ENCODE results near the gene SLC4A1. TPM values are rescaled to one million over a fixed set of nuclear protein-coding genes. Genes with fewer than 3 reads are reported as not detected.

SLC4A1 gene
- total RNA-seq, 1 experiment from 2014 or later = not detected

GRCh38 chr17:44247876-44248736, 19.8 kb downstream of the SLC4A1 start:
- Mint-ChIP-seq H3K9me3 (no peaks in the 10 kb centered on the region), H3K27ac (no peak overlapping the region), H3K36me3 (no peaks in the 10 kb centered on the region), H3K4me3 (no peak overlapping the region), H3K27me3 (ENCODE audit: low read depth) (no peaks in the 10 kb centered on the region), H3K4me1 (peaks cover 18% of the 10 kb centered on the region)
- ATAC-seq = no peak
- no peak for DNase-seq (ENCODE audit: low spot score)
- TF ChIP-seq FOXP4 (CRISPR knock-in tag; IDR thresholded peaks at IDR 0.05) = no peak
- TF ChIP-seq ATF1 (CRISPR knock-in tag; IDR thresholded peaks at IDR 0.05) = no peak
- no peak for TF ChIP-seq ZNF396 (CRISPR knock-in tag; IDR thresholded peaks at IDR 0.05; ENCODE audit: borderline replicate concordance)
- CTCF ChIA-PET = interaction anchor here (0.6 to 1.8 kb wide), 5 partner anchors 26 to 113 kb away, joined by 3 to 5 read pairs (median 3); partner anchors contain the start of gene GRN
- POLR2A ChIA-PET = interaction anchor here (0.9 kb wide), 1 partner anchor 27 kb away, joined by 3 read pairs; no protein-coding TSS in a partner anchor

- TF ChIP-seq SOX15 (CRISPR knock-in tag; IDR thresholded peaks at IDR 0.05) (no peak), ESRRA (CRISPR knock-in tag; IDR thresholded peaks at IDR 0.05; ENCODE audit: borderline replicate concordance) (no peak), SMAD3 (CRISPR knock-in tag; IDR thresholded peaks at IDR 0.05; ENCODE audit: borderline replicate concordance) (no peak), MYBL2 (CRISPR knock-in tag; IDR thresholded peaks at IDR 0.05) (no peak), ZMAT4 (CRISPR knock-in tag; IDR thresholded peaks at IDR 0.05) (no peak), ATF2 (CRISPR knock-in tag; IDR thresholded peaks at IDR 0.05; ENCODE audit: borderline replicate concordance, low read depth) (no peak), ELF4 (CRISPR knock-in tag; IDR thresholded peaks at IDR 0.05; ENCODE audit: low read depth) (no peak), CDX4 (CRISPR knock-in tag; IDR thresholded peaks at IDR 0.05; ENCODE audit: borderline replicate concordance) (no peak), ZNF263 (CRISPR knock-in tag; IDR thresholded peaks at IDR 0.05; ENCODE audit: low read depth) (no peak), ZNF416 (CRISPR knock-in tag; IDR thresholded peaks at IDR 0.05) (no peak), MXD4 (CRISPR knock-in tag; IDR thresholded peaks at IDR 0.05; ENCODE audit: borderline replicate concordance) (no peak), TEAD1 (CRISPR knock-in tag; IDR thresholded peaks at IDR 0.05) (no peak), NR3C1 (CRISPR knock-in tag; conservative IDR thresholded peaks at IDR 0.05; ENCODE audit: low read depth) (no peak), ATF6 (CRISPR knock-in tag; IDR thresholded peaks at IDR 0.05) (no peak), PRRX2 (CRISPR knock-in tag; IDR thresholded peaks at IDR 0.05) (no peak), ZNF423 (CRISPR knock-in tag; IDR thresholded peaks at IDR 0.05) (no peak), ZNF121 (CRISPR knock-in tag; IDR thresholded peaks at IDR 0.05) (no peak), E2F1 (CRISPR knock-in tag; IDR thresholded peaks at IDR 0.05) (no peak), AR (CRISPR knock-in tag; IDR thresholded peaks at IDR 0.05) (no peak), ZNF671 (CRISPR knock-in tag; IDR thresholded peaks at IDR 0.05) (no peak)
These were observed 20.5 kb downstream of the SLC4A1 start for GRCh38 chr17:44247440-44247841.

More at GRCh38 chr17:44247440-44247841, 20.5 kb downstream of the SLC4A1 start:
- no peaks in the 10 kb centered on the region for H3K9me3 Mint-ChIP-seq
- no peaks in the 10 kb centered on the region for H3K27me3 Mint-ChIP-seq (ENCODE audit: low read depth)
- ChIA-PET POLR2A (interaction anchor here (0.6 kb wide), 1 partner anchor 12 kb away, joined by 3 read pairs; no protein-coding TSS in a partner anchor), CTCF (interaction anchor here (0.8 to 1.8 kb wide), 8 partner anchors 18 to 116 kb away, joined by 3 to 6 read pairs (median 3); partner anchors contain the start of genes FAM171A2 and GRN)
- H3K4me1 Mint-ChIP-seq = peaks cover 18% of the 10 kb centered on the region
- ATAC-seq (no peak), DNase-seq (ENCODE audit: low spot score) (no peak)
- H3K36me3 Mint-ChIP-seq = no peaks in the 10 kb centered on the region
- no peak overlapping the region for H3K27ac Mint-ChIP-seq
- no peak overlapping the region for H3K4me3 Mint-ChIP-seq
